ENCODE measurements around the gene AHSG.

The AHSG gene

GRCh38 chr3:186593862-186594261 is 19.0 kb upstream of the AHSG start:
- no peak for DNase-seq (ENCODE audit: low read depth)

DNA sequence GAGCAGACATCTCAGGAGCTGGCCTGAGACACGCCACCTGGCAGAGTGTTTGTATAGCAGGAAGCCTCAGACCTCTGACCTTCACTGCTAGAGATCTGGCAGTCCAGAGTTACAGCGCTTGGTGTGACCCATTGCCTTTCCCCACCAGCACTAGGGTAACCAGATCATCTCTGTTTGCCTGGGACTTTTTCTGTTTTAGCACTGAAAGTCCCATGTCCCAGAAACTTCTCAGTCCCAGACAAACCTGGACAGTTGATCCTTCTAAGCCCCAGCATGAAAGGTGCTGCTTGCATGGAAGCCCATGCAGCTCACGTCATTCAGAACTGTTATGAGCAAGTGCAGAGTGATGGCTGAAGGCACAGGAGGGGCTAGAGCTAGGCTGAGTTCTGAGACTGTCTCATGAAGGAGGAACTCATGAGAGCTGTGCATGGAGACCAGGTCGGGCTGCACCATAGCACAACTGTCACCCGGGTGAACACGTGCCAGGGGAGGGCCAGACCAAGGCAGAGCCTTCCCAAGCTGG is 18.2 kb upstream of the AHSG start:
- DNase-seq (ENCODE audit: low read depth), result no peak

GRCh38 chr3:186596568-186597287 is 16.1 kb upstream of the AHSG start:
- no peak for DNase-seq (ENCODE audit: low read depth)

DNA sequence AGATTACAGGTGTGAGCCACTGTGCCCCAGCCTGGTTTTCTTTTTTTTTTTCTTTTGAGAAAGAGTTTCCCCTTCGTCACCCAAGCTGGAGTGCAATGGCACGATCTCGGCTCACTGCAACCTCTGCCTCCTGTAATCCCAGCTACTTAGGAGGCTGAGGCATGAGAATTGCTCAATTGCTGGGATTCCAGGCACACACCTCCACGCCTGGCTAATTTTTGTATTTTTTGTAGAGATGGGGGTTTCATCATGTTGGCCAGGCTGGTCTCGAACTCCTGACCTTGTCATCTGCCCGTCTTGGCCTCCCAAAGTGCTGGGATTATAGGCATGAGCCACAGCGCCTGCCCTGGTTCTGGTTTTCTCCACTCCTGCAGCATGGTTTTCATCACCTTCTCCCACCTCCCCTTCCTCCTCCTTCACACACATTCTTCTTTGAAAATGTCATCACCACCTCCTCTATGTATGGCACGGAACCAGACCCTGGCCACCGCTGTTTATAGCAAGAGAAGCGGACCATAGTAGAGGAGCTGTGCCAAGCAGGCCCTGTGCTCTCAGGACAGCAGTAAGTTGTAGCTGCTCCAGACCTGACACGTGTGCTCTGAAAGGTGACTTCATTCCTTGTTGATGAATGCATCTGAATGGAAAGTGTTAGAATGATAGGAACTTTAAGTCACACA is 14.6 kb upstream of the AHSG start:
- no peak for DNase-seq (ENCODE audit: low read depth)

GRCh38 chr3:186598794-186599141 is 14.1 kb upstream of the AHSG start:
- DNase-seq (ENCODE audit: low read depth), result no peak

DNA sequence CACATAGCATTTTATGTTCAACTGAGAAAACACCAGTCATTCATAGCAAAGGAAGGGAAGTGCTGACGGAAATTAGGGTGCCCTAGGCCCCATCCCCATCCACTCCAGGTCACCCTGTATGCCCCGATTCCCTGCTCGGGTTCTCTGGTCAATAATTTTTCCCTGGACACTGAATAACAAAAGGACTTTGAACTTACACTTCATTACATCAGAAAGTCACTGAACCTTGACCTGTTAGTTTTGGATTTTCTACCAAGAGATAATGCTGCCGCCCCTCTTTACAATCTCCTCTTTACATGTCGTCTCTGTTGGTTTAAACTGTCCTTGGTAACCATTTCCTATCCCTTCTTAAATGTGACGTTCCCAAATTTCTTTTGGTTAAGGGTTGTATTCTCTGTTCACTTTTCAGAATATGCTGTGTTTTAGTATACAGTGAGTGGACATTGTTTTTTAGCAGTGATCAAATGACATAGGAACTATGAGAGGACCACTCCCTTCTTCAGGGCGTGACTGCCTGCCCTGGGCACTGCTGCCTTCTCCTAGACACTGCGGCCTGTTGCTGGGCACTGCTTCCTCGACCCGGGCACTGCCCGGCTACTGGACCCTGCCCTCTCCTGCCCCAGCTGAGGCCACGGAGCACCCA is 13.6 kb upstream of the AHSG start:
- DNase-seq (ENCODE audit: low read depth), result no peak

DNA sequence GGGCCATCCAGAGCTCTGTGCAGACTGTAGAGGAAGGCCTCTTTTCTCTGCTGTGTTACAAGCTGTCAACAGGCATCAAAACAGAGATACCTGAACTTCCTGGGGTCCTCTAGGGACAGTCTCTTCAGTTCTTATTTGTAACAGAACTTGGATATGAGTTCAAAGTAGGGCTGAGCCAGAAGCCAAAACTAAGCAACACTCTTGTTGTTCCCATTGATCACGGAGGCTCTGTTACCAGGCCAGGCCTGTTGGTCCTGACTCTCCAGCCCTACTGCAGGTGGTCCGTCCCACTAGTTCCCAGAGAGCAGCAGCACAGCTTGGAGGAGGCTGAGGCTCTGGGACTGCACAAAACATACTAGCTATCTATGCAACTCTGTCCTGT is 13.1 kb upstream of the AHSG start:
- DNase-seq (ENCODE audit: low read depth), result no peak

- DNase-seq (ENCODE audit: low read depth), result no peak
These were observed 12.0 kb upstream of the AHSG start for GRCh38 chr3:186600896-186601295.

DNA sequence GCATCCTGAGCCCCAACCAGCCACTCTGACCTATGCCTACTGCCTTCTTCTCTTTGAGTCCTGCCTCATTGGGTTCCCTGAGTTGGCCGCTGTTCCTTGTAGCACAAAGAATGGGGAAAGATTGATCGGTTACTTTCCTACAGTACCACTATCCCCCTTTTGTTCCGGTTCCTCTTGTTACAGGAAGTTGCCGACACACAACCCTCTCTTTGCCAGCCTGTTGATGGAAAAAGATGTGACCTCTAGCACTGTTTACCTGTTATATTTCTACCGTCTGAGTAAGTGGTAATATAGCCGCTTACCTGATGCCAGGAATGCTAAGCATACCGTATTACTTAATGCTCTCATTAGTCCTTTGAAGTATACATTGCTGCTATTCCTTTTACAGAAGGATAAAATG is 9.7 kb upstream of the AHSG start:
- no peak for DNase-seq (ENCODE audit: low read depth)

DNA sequence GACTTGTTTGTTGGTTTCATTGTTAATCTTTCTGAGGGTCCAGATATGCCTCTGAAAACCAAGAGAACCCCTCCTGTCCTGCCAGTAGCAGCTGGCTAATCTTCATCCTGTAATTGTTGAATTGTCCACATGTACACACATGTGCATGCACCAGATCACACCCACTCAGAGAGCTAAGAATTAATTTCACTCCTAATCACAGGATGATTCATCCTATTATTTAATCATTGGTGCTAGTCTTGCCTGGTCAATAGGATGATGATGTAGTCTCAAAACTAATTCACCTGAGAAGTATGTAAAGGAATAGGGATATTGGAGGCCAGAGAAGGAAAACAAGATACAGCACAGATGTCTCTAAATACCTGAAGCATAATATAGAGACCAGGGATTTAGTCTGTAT is 7.8 kb upstream of the AHSG start:
- DNase-seq (ENCODE audit: low read depth), result no peak

- DNase-seq (ENCODE audit: low read depth), result no peak
These were observed 7.0 kb upstream of the AHSG start for GRCh38 chr3:186605561-186606545.

DNA sequence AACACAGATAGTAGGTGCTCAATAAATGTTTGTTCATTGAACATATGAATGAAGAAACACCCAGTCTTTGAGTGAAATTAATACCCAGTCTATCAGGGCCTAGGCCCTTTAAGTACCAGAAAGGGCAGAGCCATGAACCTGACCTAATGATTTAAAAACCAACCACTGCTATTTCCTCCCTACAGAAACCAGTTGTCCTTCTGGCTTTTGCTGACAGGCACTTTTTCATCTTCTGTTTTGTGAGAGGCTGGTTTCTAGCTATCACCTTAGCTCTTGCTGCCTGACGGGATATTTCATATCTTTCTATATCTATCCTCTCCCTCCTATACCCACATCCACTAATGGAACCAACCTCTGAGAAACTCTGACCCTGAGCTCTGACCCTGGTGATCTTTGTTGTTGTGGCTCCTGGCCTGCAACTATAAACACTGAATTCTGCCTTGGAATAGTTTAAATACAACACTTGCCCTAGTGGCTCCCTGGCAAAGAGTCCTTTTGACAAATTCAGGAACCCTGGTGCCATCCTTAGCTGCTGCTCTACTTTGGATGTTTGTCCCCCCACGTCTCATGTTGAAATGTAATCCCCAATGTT is 4.1 kb upstream of the AHSG start:
- DNase-seq (ENCODE audit: low read depth), result no peak

DNA sequence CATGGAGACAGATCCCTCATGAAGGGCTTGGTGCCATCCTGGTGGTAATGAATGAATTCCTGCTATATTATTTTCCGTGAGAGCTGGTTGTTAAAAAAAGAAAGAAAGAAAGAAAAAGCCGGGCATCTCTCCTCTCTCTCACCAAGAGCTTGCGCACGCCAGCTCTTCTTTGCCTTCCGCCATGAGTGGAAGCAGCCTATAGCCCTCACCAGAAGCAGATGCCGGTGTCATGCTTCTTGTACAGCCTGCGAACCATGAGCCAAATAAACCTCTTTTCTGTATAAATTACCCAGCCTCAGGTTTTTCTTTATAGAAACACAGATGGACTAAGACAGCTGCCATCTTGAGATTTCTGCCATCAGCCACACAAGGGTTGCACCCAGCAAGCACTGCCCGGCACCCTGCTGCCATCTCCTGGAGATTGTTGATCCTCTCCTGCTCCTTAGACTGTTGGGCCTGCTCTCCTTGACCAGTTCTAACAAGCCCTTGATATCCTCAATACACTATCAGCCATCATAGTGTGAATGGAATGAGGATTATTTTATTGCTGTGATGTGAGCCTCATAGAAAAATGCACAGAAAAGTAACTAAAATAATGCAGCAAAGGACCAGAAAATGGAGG is 3.5 kb upstream of the AHSG start:
- DNase-seq (ENCODE audit: low read depth), result no peak

- no peak for DNase-seq (ENCODE audit: low read depth)
These were observed 795 bp upstream of the AHSG start for GRCh38 chr3:186612065-186612464.

DNA sequence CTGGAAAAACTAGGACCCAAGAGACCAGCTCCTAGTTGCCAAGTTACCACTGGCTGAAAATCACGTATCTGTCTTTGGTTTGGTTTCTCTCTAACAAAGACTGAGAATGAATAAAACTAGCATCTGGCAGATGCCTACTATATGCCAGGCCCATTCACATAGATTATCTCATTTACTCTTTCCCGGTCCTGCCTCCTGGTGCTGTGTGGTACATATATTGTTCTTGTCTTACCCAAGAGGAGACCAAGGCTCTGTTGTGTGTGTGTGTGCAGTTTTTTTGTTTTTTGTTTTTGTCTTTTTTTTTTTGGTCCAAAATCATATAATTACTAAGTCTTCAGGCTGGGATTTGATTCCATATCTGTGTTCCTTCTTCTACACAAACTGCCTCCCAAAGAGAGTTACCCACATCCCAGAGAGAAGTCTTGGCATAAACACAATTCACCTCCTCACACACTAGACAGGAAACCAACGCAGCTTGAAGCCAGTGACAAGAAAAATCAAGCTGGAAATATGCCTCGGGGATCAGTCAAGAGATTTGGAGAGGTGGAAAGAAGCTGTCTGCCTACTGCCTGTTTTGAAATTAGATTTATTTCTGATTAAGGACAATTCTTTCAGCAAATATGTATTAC is 891 bp downstream of the AHSG start:
- DNase-seq (ENCODE audit: low read depth), result no peak

DNA sequence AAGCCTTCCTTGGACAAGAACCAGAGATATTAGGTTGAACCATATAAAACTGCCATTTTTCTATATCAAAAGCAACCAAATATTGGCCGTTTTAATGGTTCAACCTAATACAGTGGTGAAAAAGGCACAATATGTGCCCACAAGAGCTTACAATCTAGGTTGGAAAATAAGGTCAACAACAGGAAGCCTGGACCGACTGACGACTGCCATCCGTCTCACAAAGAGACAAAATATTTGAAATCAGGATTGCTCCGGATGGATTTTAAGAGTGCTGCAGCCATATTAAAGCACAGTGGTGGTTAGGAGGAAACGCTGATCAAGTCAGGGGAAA is 1.4 kb downstream of the AHSG start:
- DNase-seq (ENCODE audit: low read depth), result no peak

GRCh38 chr3:186614597-186615483 is 2.0 kb downstream of the AHSG start:
- DNase-seq (ENCODE audit: low read depth), result peak; percentile 45

DNA sequence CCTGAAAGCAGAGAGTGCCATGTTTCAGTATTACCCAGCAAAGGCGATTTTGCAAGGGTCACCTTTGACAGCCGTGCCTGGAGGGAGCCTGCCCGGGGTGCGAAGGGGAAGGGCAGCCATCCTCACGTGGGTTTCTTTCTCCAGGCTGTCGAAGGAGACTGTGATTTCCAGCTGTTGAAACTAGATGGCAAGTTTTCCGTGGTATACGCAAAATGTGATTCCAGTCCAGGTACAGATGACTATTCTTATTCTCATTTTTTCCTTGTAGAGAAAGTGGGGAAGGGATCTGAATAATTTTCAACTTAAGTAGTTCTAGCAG is 3.4 kb downstream of the AHSG start:
- DNase-seq (ENCODE audit: low read depth), result no peak

DNA sequence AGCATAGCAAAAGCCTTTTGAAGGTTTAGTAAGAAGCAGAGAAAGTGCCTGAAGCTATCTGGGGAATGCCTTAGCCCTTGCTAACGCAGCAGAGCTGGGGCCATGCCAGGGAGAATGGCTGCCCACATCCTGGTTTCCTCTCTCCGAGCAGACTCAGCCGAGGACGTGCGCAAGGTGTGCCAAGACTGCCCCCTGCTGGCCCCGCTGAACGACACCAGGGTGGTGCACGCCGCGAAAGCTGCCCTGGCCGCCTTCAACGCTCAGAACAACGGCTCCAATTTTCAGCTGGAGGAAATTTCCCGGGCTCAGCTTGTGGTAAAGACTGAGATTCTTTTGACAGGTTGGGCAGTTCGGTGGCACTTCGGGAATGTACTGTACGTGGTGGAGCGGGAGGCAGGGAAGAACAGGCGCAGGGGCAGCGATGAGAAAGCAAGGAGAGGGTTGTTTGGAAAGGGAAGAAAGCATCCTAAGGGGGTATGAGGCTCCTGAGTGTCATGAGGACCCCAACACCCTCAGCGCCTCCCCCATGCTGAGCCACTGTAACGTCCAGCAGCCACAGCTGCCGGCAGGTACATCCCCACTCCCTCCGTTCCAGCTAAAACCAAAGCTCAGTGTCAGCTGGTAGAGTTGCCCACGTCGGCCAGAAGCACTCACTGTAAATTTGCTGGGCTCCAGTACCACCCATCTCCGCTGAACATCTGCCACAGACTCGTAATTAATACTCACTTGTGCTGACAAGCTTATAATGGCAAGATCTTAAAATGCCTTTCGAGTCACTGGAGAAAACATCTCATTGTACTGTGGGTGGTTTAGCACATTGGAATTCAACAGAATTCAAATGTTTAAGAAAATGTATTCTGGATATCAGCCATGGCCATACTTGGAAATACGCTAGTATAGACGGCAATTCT is 4.4 kb downstream of the AHSG start:
- peak; percentile 64 for DNase-seq (ENCODE audit: low read depth)

All from stimulated activated CD8-positive, alpha-beta memory T cell treated with anti-CD3 and anti-CD28 coated beads, Interleukin-12 subunit alpha, Interleukin-12 subunit beta, amount 100 ng/mL, for 4 hours (primary cell).